ENCODE data around the gene CRHR1.

CRHR1 gene

DNA sequence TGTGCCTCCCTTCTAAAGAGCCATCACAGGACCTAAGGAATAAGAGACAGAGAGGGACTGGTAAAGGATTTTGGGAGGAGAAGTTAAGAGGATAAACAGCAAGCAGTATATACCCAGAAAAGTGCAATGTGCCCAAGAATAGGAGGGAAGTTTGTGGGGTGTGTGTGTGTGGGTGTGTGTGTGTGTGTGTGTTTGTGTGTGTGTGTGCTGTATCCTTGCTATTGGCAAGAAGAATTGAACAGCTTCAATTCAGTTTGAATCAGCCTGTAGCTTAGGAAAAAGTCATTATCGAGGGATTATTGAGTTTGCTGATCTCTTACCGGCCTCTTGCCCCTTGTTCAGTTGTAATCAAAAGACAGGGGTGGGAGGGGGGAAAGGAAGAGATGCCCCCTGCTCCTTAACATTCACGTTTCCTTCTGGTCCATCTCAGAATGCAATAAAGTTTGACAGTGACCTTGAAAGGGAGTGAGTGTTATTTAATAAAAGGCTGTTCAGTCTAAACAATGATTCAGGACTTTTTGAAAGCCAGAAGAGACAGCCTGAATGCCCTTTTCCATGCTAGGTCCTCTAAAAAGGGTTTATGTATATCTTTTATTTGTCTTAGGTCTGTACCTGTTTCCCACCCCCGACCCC is 86.3 kb downstream of the CRHR1 start:
- DNase-seq = no peak

DNA sequence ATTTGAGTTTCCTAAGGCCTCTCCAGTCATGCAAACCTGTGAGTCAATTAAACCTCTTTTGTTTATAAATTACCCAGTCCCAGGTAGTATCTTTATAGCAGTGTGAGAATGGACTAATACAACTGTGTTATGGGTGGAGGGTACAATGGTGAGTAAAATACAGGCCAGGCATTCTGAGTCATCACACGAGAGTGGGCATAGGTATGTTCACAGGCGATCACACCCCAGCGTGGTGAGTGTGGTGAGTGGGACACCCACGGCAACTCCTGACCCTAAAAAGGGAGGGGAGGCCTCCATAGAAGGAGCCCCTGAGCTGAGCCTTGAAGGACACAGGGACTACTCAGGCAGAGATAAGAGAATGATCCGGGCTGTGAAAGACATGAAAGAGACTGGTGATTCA is 87.6 kb downstream of the CRHR1 start:
- DNase-seq = no peak

DNA sequence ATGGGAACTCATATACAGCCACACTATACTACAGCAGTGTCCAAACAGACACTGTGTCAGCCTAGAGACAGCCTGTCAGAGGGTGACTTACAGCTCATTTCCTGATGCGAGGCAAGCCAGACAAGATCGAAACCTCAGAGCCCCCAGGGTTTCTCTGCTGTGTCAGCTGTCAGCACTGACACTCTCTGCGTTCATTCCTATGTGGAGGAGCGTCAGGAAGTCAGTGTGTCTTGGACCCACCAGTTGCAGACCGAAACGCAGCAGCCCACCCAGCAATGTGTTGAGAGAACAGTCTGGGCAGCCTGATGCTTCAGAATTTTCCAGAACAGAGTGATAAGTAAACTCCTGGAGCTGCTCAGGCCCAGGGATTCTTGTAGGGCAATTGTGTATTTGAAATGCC is 89.6 kb downstream of the CRHR1 start:
- no peak for DNase-seq

DNA sequence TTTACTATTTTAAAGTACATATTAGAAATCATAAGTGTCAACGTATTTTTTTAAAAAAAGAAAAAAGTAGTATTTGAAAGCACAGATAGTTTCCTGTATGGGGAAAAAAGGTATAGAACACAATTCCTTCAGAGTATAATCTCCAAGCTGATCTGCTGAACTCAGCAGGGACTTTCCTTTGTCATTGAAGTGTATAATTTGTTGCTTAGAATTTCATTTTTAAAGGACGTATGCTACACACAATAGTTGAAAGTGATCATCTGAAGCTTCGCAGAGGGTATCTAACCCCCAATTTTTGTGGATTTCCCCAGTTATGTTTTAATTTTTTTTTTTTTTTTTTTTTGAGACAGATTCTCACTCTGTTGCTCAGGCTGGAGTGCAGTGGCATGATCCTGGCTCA is 90.0 kb downstream of the CRHR1 start:
- no peak for DNase-seq

DNA sequence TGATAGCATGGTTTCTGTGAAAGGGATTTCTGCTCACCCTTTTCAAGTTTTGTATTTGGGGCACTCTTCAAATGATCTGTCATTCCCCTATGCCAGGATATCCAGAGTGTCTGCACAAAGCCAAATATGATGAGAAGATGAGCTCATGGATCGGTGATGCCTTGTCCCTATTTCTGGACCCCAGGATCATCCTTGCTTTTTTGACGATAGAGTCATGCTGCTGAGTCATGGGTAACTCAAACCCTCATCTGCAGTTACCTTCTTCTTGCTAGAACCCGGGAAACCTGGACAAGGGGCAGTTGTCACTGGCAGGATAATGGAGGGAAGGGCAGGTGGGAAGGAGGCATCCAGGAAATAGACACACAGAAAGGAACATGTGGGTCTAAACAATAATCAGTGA is 92.4 kb downstream of the CRHR1 start:
- no peak for DNase-seq

DNA sequence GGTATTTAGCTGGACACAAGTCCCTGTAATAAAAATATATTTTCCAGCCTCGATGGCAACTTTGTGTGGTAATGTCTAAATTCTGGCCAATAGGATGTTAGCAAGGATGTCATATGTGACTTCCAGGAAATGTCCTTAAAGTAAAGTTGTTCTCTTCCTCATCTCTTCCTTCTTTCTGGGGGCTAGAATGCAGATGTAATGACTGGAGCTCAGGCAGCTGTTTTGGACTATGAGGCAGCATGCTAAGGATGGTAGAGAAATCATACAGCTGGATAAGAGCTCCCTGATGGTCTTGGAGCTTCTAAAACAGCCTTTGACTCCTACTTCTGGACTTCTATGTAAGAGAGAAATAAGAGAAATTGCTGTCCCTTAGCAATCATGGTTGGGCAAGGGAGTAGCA is 93.3 kb downstream of the CRHR1 start:
- no peak for DNase-seq

DNA sequence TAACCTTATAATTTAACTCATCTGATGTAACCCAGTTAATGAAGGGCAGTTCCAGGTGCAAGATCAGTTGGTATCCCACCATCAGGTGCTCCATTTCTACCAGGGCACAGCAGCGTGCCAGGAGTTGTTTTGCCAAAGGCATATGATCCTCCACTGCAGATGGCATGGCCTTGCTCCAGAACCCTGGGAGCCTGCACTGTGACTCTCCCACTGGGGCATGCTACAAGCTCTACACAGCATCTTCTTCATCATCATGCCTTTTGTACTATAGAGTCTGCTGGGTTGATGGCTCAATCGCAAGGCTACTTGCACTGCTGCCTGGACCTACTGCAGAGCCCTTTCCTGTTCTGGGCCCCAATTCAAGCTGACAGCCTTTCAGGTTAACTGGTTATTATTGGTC is 98.9 kb downstream of the CRHR1 start:
- no peak for DNase-seq
